ENCODE data around the gene ZNF575.

GRCh38 chr19:43563816-43564457 is 30.9 kb downstream of the ZNF575 start:
- TF ChIP-seq CTCF (IDR thresholded peaks at IDR 0.05; ENCODE audit: insufficient read depth, low read depth, low read length) (no peak), EZH2 (IDR thresholded peaks at IDR 0.05; ENCODE audit: insufficient read depth, low read length) (no peak)
